GM21576 (cell line): ENCODE results near the gene E2F1.

Experiments used
- ATAC-seq: cut with Tn5 transposase; IDR thresholded peaks from one replicate; pipeline ENCODE4 v1.9.1; 2021; ENCODE audit warnings: mild to moderate bottlenecking, moderate library complexity; ENCODE audit not compliant: unreplicated experiment

E2F1 gene

DNA sequence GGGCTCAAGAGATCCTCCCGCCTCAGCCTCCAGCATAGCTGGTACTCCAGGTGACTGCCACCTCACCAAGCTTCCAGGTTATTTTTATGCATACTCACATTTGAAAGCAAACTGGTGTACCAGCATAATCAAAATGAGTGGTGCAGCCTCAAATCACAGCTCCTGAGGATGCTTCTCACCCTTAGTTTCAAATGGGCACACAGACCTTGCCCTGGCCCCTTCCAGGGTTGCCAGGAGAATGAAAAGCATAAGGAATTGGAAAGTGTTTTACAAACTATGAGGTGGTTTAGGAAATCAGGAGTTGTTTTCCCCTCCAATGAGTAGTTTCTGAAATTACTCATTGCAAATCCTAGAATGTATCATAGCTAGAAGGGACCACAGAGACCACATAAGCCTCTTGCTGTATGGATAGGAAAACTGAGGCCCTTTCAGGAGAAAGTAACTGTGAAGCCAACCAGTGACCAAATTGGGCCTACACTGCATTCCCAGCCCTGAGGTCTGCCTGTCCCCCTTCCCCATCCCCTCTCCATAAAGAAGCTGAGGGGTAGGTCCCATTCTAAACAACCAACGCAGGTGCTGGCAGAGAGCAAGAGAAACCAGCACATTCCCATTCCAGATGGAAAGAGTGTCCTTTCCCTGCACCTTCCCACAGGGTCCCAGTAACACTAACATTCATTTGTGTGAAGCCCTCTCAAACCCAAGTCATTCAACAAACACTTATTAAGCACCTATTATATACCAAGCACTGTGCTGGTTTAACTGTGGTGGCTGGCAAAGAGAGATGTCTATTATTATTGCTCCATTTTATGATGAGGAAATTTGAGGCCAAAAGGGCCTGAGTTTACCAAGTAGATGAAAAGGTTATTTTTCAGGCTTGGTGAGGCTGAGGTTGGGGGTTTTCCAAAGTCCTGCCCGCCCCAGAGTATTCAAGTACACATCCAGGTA lies 2.1 kb upstream of the E2F1 start:
- no peak for ATAC-seq

DNA sequence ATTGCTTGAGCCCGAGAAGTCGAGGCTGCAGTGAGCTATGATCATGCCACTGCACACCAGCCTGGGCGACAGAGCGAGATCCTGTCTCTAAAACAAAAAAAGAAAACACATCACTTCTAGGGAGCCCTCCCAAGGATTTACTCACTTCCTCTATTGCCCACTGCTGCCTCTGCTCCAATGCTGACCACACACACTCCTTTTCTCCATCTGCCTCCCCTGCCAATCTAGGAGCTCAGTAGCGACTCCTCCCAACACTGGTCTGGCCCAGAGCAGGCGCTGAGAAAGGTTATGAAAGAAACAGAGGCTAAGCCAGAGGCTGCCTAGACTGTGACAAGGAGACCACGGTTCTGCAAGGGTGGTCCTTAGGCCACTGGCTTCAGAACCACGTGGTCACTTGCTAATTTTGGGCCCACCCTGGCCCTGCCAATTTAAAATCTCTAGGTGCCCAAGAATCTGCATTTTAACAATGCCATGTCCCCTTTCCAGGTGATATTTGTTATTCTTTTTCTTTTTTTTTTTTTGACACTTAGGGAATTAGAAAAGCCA lies 1.3 kb upstream of the E2F1 start:
- no peak for ATAC-seq

DNA sequence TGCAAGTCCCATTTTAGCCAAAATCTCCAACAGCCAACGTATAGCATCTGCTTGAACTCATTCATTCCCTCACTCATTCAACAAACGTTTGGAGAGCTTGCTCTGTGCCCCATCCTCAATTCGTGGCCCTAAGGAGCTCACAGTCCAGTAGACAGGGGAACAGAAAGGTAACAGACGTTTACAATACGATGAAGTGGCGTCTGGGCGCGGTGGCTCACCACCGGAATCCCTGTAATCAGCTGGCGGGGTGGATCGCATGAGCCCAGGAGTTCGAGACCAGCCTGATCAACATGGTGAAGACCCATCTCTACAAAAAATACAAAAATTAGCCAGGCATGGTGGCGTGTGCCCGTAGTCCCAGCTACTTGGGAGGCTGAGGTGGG lies 790 bp upstream of the E2F1 start:
- ATAC-seq, result no peak

DNA sequence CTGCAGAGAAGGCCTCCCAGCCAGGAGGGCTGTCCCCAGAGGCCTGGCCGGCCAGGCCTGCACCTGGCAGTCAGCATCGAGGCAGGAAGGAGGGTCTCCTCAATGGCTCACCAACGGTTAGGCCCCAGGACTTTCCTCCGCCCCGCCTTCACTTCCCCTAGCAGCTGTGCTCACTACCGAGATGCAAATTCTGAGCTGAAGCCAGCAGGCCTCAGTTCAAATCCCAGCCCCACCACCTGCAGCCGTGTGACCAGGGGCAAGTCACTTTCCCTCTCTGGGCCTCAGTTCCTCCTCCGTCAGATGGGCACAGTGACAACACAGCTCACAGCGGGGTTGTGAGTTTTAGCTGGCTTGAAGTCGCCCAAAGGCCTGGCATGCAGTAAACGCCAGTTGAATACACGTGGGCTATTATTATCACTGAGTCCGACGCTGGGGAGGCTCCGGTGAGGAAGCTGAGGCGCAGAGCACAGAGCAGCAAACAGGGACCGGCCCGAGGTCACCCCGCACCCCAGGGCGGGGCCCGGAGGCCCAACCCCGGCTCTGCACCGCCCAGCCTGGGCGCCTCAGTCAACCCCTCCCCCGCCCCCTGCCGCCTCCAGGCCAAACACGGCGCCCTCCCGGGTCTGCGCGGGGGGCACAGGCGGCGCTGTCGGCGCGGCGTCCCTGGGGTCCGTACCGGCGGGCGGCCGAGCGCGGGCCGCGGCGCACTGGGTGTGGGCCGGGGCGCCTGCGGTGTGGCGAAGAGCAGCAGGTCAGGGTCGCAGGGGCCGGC lies 671 bp downstream of the E2F1 start:
- ATAC-seq, result peak; percentile 39

DNA sequence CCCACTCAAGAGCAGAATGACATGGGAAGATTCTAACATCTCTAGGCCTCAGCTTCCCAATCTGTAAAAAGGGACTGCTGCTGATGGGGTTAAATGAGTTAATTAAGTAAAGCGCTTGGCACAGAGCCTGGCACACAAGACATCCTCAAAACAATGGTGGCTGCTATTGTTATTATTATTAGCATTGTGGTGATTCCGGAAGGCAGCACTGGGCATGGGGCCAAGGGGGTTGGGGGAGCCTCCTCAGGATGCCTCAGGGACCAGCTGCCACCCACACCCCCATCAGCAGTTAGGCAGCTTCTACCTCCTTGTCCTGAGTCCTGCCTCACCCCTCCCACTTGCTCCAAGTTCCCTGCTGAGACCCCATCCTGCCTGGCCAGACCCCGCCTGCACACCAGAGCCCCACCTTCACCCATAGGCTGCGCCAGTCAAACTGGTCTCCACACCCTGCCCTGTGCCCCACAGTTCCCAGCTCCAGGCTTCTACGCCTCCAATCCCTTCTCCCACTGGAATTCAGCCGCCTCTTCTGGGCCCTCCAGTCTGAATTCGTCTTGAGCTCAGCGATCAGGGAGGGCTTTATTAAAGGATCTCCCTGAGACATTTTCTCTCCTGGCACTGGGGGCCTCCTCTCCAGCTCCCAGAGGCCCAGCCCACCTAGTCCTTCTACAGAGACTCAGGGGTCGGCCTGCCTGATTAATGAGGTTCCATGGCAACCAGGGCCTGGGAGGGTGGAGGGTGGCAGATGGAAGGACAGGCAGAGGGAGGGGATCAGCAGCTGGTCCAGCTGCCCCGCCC lies 1.5 kb downstream of the E2F1 start:
- ATAC-seq, result no peak

DNA sequence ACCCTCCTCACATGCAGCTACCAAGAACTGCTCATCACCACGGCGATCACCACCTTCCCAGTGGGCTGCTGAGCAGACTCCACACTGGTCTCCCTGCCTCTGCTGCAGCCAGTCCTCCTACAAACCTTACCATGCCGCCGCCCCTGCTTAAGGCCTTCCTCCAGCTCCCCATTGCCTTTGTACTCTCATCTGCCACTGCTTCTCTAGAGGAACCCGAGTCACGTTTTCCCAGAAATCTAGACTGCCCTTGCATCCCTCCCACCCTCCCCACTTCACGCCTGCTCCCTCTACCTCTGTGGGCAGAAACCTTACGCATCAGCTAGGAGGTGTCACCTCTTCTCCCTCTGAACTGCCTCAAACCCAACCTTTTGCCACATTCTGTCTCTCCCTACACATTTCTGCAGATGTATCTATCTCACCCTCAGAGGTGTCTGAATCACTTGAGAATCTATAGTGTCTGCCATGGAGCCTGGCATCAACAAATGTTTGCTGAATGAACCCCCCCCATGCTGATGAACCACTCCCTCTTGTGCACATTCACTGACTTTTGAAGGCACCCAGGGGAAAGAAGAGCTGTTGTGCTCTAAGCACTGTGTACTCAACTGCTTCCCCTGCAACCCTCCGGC lies 4.3 kb downstream of the E2F1 start:
- no peak for ATAC-seq

DNA sequence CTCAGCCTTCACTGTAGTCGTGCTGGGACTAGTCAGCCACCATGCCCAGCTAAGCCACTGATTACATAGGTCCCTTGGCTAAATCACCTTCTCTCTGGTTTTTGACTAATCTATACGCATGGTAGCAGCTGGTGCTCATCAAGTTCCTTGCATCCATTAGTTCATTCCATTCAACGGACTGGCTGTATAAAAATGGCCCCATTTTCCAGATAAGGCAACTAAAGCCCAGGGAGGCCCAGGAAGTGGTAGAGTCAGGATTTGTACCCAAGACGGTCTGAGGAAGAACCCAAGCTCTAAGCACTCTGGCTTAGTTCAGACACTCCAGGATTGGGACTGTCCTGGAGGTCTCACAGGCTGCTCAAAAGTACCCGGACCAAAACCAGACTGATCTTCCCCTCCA lies 4.9 kb downstream of the E2F1 start:
- no peak for ATAC-seq

DNA sequence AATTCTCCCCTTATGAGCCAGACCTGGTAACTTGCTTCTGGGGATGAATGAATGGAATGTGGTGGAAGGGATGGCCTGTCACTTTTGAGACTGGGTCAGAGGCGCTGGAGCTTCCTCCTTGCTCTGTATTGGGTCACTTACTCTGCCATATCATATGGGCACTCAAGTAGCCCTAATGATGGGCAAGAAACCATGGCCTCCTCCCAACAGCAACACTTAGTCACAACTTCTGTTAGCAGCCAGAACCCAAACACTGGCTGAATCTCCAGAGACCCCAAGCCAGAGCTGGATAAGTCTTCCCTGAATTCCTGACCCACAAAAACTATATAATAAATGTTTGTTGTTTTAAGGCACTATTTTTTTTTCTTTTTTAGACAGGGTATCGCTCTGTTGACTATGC lies 5.5 kb downstream of the E2F1 start:
- no peak for ATAC-seq

DNA sequence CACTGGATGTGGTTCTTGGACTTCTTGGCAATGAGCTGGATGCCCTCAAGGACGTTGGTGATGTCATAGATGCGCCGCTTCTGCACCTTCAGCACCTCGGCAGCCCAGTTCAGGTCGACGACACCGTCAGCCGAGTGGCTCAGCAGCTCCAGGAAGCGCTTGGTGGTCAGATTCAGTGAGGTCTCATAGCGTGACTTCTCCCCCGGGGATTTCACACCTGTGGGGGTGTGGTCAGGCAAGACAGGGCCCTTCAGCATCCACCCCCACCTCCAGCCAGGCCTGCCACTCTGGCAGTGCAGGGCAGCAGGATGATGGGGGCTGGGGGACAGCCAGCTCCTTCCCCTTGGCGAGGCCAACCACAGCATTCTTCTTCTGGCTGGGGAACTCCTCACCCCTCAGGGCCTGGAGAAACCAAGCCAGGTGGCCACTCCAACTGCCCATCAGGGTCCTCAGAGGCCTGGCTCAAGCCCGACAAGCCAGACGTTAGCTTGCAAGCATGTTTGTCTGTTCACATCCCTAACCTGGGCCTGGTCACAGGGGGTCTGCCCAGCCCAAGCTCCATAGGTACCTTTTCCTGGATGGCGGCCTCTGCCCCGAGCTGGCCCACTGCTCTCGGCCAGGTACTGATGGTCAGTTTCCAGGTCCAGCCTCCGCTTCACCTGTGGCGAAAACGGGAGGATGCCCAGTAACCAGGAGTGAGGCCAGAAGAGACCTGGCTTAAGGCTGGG lies 6.3 kb downstream of the E2F1 start:
- peak; percentile 53 for ATAC-seq

DNA sequence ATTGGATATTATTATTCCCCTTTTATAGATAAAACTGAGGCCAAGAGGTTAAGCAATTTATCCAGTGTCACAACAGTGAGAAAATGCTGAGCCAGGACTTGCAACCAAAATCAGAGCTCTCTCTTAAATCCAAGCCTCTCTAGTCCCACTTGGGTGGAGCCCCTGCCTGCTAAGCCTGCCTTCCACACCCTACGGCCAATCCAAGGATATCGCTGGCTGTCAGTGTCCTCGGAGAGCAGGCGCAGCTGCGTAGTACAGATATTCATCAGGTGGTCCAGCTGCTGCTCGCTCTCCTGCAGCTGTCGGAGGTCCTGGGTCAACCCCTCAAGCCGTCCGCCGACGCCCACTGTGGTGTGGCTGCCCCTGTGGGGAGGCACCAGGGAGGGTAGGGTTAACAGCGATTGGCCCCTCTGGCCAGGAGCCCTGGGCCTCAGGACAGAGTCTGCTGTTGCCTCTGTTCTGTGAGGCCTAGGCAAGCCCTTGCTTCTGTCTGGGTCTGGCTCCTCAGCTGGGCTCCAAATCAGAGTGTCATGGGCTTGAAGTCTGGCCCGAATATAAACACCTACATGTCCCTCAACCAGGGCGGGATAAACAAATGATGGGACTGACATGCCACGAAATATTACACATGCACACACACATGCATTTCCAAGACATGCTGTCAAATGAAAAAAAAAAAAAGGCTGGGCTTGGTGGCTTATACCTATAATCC lies 8.0 kb downstream of the E2F1 start:
- no peak for ATAC-seq

DNA sequence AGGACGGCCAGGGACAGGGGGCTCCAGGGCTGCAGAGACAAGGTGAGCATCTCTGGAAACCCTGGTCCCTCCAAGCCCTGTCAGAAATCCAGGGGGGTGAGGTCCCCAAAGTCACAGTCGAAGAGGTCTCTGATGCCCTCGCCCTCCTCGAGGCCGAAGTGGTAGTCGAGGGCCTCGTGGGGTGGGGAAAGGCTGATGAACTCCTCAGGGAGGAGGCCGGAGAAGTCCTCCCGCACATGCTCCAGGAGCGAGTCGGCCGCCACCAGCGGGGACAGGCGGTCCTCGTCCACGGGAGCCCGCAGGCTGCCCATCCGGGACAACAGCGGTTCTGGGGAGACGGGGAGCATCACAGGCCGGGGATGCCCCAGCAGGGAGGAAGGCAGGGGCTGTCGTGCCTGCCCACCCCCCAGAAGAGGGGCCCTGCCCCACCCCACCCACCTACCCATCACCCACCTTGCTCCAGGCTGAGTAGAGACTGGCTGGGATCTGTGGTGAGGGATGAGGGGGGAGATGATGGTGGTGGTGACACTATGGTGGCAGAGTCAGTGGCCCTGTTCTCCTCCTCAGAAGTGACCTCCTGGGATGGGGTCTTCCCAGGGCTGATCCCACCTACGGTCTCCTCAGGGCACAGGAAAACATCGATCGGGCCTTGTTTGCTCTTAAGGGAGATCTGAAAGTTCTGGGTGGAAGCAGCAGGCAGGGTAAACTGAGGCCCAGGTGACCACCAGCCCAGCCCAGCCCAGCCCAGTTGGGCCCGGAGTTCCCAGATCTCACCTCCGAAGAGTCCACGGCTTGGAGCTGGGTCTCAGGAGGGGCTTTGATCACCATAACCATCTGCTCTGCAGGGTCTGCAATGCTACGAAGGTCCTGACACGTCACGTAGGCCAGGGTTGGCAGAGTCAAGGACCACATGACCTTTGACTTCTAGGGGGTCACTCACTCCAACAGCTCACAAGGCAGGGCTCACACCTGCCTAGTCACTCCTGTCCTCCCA lies 9.2 kb downstream of the E2F1 start:
- no peak for ATAC-seq

DNA sequence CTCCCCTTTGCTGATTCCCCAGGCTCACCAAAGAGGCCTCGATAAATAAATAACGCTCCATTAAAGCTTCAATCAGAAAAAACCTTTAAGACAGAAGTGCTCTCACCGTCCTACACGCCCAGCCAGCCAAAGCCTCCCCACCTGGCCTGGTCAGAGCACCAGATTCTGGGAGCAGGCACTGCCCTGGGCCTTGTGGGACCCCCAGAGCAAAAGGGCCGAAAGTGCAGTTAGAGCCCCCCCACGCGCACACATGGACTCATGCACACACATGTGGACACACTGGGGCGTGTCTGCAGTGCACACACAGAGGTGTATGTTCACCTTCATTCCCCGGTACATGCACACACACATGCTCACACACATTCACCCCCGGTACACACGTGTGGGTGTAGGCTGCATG lies 10.1 kb downstream of the E2F1 start:
- ATAC-seq, result no peak

DNA sequence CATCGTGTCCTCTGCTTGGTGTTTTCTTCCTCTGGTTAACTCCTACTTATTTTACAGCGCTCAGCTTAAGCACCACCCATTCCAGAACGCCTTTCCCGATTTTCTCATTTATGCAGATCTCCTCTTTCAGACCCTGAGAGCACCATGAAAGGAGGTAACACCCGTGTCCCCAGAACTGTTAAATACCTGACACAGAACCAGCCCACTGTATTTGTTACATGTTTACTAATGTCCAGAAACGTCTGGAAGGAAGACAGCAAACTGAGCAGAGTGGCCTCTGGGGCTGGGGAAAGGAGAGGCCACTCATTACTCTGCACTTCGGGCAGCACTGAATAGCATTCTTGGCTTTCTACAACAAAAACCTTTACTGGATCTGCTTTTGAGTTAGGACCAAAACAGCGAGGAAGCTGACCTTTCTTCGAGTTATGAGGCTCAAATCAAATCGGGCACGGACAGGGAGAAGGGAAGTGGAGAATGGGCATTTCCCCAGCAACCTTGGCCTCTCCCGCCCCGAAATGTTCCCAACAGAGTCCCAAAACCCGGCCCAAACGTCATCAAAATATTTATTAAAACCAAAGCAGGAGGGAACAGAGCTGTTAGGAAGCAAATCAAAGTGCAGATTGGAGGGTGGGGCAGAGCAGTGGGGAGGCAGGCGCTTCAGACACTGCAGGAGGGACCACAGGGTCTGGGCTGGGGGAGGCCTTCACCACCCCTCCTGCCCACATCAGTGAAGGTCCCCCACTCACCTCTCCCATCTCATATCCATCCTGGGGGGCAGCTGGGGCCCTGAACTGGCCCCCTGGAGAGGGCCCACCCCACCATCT lies 10.8 kb downstream of the E2F1 start:
- ATAC-seq, result no peak

DNA sequence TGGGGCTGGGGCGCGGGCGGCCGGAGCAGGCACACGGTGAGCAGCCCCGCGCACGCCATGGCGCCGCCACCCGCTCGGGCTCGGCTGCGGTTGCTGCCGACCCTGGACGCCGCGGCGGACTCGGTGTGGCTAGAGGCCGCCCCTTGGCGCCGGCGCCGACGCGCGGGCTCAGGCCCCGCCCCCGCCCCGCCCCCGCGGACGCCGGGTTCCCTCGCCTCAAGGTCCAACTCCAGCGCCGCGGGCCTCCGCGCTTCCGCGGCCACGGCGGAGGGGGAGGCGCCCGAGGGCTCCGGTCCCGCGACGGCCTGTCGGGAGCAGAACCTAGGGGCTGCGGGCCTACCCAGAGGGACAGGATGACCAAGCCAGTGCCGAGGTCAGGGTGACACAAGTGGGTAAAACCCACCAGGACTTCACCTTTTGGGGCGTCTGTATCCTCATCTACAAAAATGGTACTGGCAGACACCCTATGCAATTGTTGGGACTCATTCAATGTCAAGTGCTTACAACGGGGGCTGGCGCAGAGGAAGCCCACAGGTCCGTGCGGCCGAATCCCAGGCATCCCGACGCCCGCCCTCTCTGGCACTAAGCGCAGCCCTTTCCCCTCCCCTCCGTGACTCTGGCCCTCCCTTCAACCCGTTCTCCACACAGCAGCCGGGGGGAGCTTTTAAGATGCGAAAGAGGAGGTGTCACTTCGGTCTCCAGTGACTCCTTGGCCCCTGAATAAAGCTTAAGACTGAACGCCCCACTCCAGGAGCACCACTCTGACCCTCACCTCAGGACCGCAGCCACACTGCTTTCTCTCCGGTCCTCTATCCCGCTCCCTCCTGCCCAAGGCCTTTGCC lies 11.7 kb downstream of the E2F1 start, which contains the start of gene NECAB3:
NECAB3 (minus strand) TSS at position 135 of the 842 bp plus-strand sequence; CDS start at position 59, 76 bp downstream.
- ATAC-seq, result peak; percentile 66

DNA sequence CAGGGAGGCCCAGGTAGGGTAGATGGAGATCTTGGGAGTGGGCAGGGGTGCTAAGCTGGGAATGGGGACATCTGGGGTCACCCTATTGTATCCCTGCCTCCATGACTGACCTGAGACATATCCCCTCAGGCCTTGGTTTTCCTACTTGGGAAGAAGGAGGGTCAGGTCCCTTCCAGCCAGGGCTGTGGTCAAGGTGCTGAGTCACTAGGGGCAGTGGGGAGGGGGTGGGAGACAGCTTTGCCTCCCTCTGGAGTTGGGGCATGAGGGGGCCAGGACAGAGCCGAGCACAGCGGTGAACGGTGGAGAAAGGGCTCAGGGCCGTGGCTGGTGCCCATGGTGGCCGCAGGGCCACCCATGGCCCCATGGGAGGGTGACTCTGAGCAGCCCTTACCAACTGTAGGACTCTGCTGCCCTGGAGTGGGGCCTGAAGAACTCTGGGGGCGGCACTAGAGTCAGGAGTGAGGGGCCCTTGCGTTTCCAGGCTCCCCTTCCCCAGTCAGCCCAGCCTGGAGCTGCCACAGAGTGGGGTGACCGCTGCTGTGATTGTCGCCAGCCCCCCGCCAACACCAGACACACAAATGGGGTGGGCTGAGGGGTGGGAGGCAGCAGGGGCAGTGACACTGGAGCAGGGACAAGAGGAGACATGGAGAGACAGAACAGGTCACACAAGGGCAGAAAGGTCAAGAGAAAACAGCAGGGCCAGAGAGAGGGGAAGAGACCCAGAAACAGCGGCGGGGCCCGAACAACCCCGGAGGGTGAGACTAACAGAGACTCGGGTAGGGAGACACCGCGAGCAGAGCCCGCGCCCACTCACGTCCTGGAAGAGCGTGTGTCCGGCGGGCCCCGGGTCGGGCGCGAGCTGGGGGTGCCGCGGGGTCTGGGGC lies 12.5 kb downstream of the E2F1 start:
- ATAC-seq, result no peak
